Mesenchymal stem cell (in vitro differentiated cells and primary cell): ENCODE data around the gene NTMT1.

Source experiments
- DNase-seq: peaks from one replicate; pipeline ENCODE4 v3.0.0-alpha.2; 2013
- H2AFZ ChIP-seq: one replicate; pipeline ENCODE4 v1.6.1; 2013; ENCODE audit warnings: low read depth, mild to moderate bottlenecking, control low read depth, inconsistent platforms, low read length, moderate library complexity
- H2AK5ac ChIP-seq: 2 replicates; pipeline ENCODE4 v1.6.1; 2013; ENCODE audit warnings: low read length, moderate library complexity, mild to moderate bottlenecking, inconsistent platforms; ENCODE audit not compliant: severe bottlenecking
- H2BK120ac ChIP-seq: one replicate; pipeline ENCODE4 v1.6.1; 2013; ENCODE audit warnings: low read depth, mild to moderate bottlenecking, inconsistent platforms, low read length, moderate library complexity
- H2BK12ac ChIP-seq, 2 experiments: one replicate each; pipeline ENCODE4 v1.6.1; 2013; ENCODE audit warnings: inconsistent platforms in 2 of 2, low read length in 2 of 2, mild to moderate bottlenecking in 2 of 2, moderate library complexity in 2 of 2, control low read depth in 1 of 2
- H2BK15ac ChIP-seq: one replicate; pipeline ENCODE4 v1.6.1; 2013; ENCODE audit warnings: mild to moderate bottlenecking, low read depth, inconsistent platforms; ENCODE audit not compliant: poor library complexity, severe bottlenecking
- H2BK5ac ChIP-seq: 2 replicates; pipeline ENCODE4 v1.6.1; 2013; ENCODE audit warnings: low read depth, mild to moderate bottlenecking, low read length, control low read depth, inconsistent platforms; ENCODE audit not compliant: poor library complexity, severe bottlenecking
- H3K14ac ChIP-seq, 2 experiments: one replicate each; pipeline ENCODE4 v1.6.1; 2013; ENCODE audit warnings: inconsistent platforms in 2 of 2, low read length in 2 of 2, control low read depth in 1 of 2, mild to moderate bottlenecking in 1 of 2, moderate library complexity in 1 of 2
- H3K18ac ChIP-seq, 2 experiments: one replicate each; pipeline ENCODE4 v1.6.1; 2013; ENCODE audit warnings: inconsistent platforms in 2 of 2, low read length in 2 of 2, control low read depth in 1 of 2, low read depth in 1 of 2, mild to moderate bottlenecking in 1 of 2
- H3K23ac ChIP-seq, 2 experiments: one replicate each; pipeline ENCODE4 v1.6.1; 2013; ENCODE audit warnings: inconsistent platforms in 2 of 2, low read length in 2 of 2, mild to moderate bottlenecking in 2 of 2, moderate library complexity in 2 of 2, control low read depth in 1 of 2
- H3K27ac ChIP-seq: 2 replicates; pipeline ENCODE4 v1.5.1; 2013; ENCODE audit warnings: mild to moderate bottlenecking, moderate library complexity, low read length, control low read depth, inconsistent platforms; ENCODE audit not compliant: poor library complexity, severe bottlenecking
- H3K27me3 ChIP-seq, 2 experiments: 2 replicates each; pipeline versions ENCODE4 v1.6.1 to v1.7.0; 2013; ENCODE audit warnings: low read length in 2 of 2, mild to moderate bottlenecking in 2 of 2, moderate library complexity in 2 of 2, control low read depth in 1 of 2, inconsistent platforms in 1 of 2; ENCODE audit not compliant: control insufficient read depth in 1 of 2, insufficient read depth in 1 of 2
- H3K36me3 ChIP-seq, 2 experiments: 2 replicates each; pipeline versions ENCODE4 v1.6.1 to v1.7.0; 2013; ENCODE audit warnings: low read length in 2 of 2, control low read depth in 1 of 2, inconsistent platforms in 1 of 2, low read depth in 1 of 2, mild to moderate bottlenecking in 1 of 2; ENCODE audit not compliant: insufficient read depth in 2 of 2, control insufficient read depth in 1 of 2
- H3K4ac ChIP-seq, 2 experiments: one replicate each; pipeline ENCODE4 v1.6.1; 2013; ENCODE audit warnings: inconsistent platforms in 2 of 2, low read length in 2 of 2, mild to moderate bottlenecking in 2 of 2, moderate library complexity in 2 of 2, control low read depth in 1 of 2, low read depth in 1 of 2
- H3K4me1 ChIP-seq: 2 replicates; pipeline ENCODE4 v1.6.1; 2013; ENCODE audit warnings: low read depth, low read length, control low read depth; ENCODE audit not compliant: control insufficient read depth, insufficient read depth
- H3K4me2 ChIP-seq: 2 replicates; pipeline ENCODE4 v1.6.1; 2013; ENCODE audit warnings: low read length, mild to moderate bottlenecking, inconsistent platforms; ENCODE audit not compliant: poor library complexity, severe bottlenecking
- H3K4me3 ChIP-seq, 2 experiments: 2 replicates each; pipeline versions ENCODE4 v1.5.1 to v1.7.0; 2013; ENCODE audit warnings: low read length in 2 of 2, mild to moderate bottlenecking in 2 of 2, control low read depth in 1 of 2, low read depth in 1 of 2; ENCODE audit not compliant: insufficient read depth in 1 of 2
- H3K79me1 ChIP-seq: replicated peaks from 2 replicates; pipeline ENCODE4 v1.6.1; 2013; ENCODE audit warnings: mild to moderate bottlenecking, control low read depth, low read length, inconsistent platforms; ENCODE audit not compliant: poor library complexity, severe bottlenecking
- H3K9ac ChIP-seq: 2 replicates; pipeline ENCODE4 v1.7.0; 2013; ENCODE audit warnings: mild to moderate bottlenecking, low read length, moderate library complexity
- H3K9me3 ChIP-seq: 2 replicates; pipeline ENCODE4 v1.7.0; 2013; ENCODE audit warnings: mild to moderate bottlenecking, low read length; ENCODE audit not compliant: control insufficient read depth
- H4K8ac ChIP-seq: one replicate; pipeline ENCODE4 v1.6.1; 2013; ENCODE audit warnings: inconsistent platforms, mild to moderate bottlenecking, low read length, moderate library complexity
- H4K91ac ChIP-seq: one replicate; pipeline ENCODE4 v1.6.1; 2013; ENCODE audit warnings: mild to moderate bottlenecking, low read length, inconsistent platforms
- WGBS: methylation state at CpG from one replicate; pipeline ENCODE4 v1.1.7; 2013; ENCODE audit warnings: mixed read lengths; 5-methylcytosine and 5-hydroxymethylcytosine counted together

The NTMT1 gene

GRCh38 chr9:129671065-129671464 lies 45.1 kb downstream of the NTMT1 start:
- whole genome bisulfite sequencing: 83% methylated on average over 8 of the region's 9 CpGs
- no peak for DNase-seq

GRCh38 chr9:129671519-129671918 lies 45.6 kb downstream of the NTMT1 start:
- Histone ChIP-seq H2AK5ac (no peak overlapping the region), H2BK15ac (no peak overlapping the region), H2BK12ac (no peak overlapping the region), H3K14ac (no peak overlapping the region), H3K9ac (no peak overlapping the region), H3K36me3 (peaks cover 0 to 4% of the 10 kb centered on the region in 2 experiments), H3K9me3 (no peaks in the 10 kb centered on the region), H4K8ac (no peak overlapping the region), H2BK120ac (no peak overlapping the region), H3K4me3 (no peak overlapping the region), H3K23ac (no peak overlapping the region), H3K79me1 (no peaks in the 10 kb centered on the region), H3K4me2 (no peak overlapping the region), H3K27ac (no peak overlapping the region), H4K91ac (no peak overlapping the region), H3K4me1 (peaks cover 5% of the 10 kb centered on the region), H3K4ac (no peak overlapping the region), H3K27me3 (peaks cover 0 to 51% of the 10 kb centered on the region in 2 experiments), H2BK5ac (no peak overlapping the region), H3K18ac (no peak overlapping the region), H2AFZ (no peak overlapping the region)
- whole genome bisulfite sequencing: 79% methylated on average over 7 of the region's 7 CpGs
- no peak for DNase-seq

More at GRCh38 chr9:129671065-129671464, 45.1 kb downstream of the NTMT1 start:
- H3K4me2 ChIP-seq: no peak overlapping the region
- H4K91ac ChIP-seq: no peak overlapping the region
- H3K4ac ChIP-seq: no peak overlapping the region
- no peak overlapping the region for H3K9ac ChIP-seq
- no peak overlapping the region for H2AK5ac ChIP-seq
- no peak overlapping the region for H2BK12ac ChIP-seq
- no peaks in the 10 kb centered on the region for H3K79me1 ChIP-seq
- no peak overlapping the region for H3K4me3 ChIP-seq
- H3K9me3 ChIP-seq: no peaks in the 10 kb centered on the region
- peaks cover 8% of the 10 kb centered on the region for H3K4me1 ChIP-seq
- H3K23ac ChIP-seq: no peak overlapping the region
- H3K14ac ChIP-seq: no peak overlapping the region
- no peak overlapping the region for H3K27ac ChIP-seq
- H2BK5ac ChIP-seq: no peak overlapping the region
- H2BK120ac ChIP-seq: no peak overlapping the region
- no peak overlapping the region for H2BK15ac ChIP-seq
- H3K27me3 ChIP-seq: peaks cover 0 to 51% of the 10 kb centered on the region in 2 experiments
- H3K36me3 ChIP-seq: peaks cover 0 to 4% of the 10 kb centered on the region in 2 experiments
- H2AFZ ChIP-seq: no peak overlapping the region
- no peak overlapping the region for H3K18ac ChIP-seq
- no peak overlapping the region for H4K8ac ChIP-seq

- Histone ChIP-seq H3K4me2 (no peak overlapping the region), H2BK120ac (no peak overlapping the region), H4K8ac (no peak overlapping the region), H2BK5ac (no peak overlapping the region), H2BK12ac (no peak overlapping the region), H2BK15ac (no peak overlapping the region), H3K9me3 (no peaks in the 10 kb centered on the region), H3K36me3 (peaks cover 0 to 4% of the 10 kb centered on the region in 2 experiments), H3K18ac (no peak overlapping the region), H3K27me3 (peaks cover 0 to 53% of the 10 kb centered on the region in 2 experiments), H4K91ac (no peak overlapping the region), H2AK5ac (no peak overlapping the region), H3K4ac (no peak overlapping the region), H2AFZ (no peak overlapping the region), H3K14ac (no peak overlapping the region), H3K27ac (no peak overlapping the region), H3K23ac (no peak overlapping the region), H3K79me1 (no peaks in the 10 kb centered on the region), H3K4me1 (peaks cover 5% of the 10 kb centered on the region), H3K9ac (no peak overlapping the region), H3K4me3 (no peak overlapping the region)
- 95% methylated on average over 7 of the region's 8 CpGs for WGBS
- no peak for DNase-seq
Observed at GRCh38 chr9:129672702-129673101, 46.7 kb downstream of the NTMT1 start.

- Histone ChIP-seq H3K23ac (no peak overlapping the region), H3K4ac (no peak overlapping the region), H3K18ac (no peak overlapping the region), H2AK5ac (no peak overlapping the region), H3K4me1 (peaks cover 5% of the 10 kb centered on the region), H2BK12ac (no peak overlapping the region), H3K4me2 (no peak overlapping the region), H3K9me3 (no peaks in the 10 kb centered on the region), H3K79me1 (no peaks in the 10 kb centered on the region), H2BK5ac (no peak overlapping the region), H2BK15ac (no peak overlapping the region), H3K4me3 (no peak overlapping the region), H3K36me3 (peaks cover 0 to 4% of the 10 kb centered on the region in 2 experiments), H3K27ac (no peak overlapping the region), H4K91ac (peak overlapping the region; percentile 25), H3K27me3 (peaks cover 0 to 57% of the 10 kb centered on the region in 2 experiments), H2AFZ (no peak overlapping the region), H2BK120ac (no peak overlapping the region), H3K9ac (no peak overlapping the region), H3K14ac (no peak overlapping the region), H4K8ac (no peak overlapping the region)
- no peak for DNase-seq
- 69% methylated on average over 12 of the region's 12 CpGs for WGBS
Observed at GRCh38 chr9:129673602-129674001, 47.6 kb downstream of the NTMT1 start.
